ENCODE data around the gene SHF. TPM values are rescaled to one million over a fixed set of nuclear protein-coding genes. Genes with fewer than 3 reads are reported as not detected.

SHF gene
- total RNA-seq, 4 donors from 2014 or later = 4.4 to 10.0 (median 7.4) TPM

DNA sequence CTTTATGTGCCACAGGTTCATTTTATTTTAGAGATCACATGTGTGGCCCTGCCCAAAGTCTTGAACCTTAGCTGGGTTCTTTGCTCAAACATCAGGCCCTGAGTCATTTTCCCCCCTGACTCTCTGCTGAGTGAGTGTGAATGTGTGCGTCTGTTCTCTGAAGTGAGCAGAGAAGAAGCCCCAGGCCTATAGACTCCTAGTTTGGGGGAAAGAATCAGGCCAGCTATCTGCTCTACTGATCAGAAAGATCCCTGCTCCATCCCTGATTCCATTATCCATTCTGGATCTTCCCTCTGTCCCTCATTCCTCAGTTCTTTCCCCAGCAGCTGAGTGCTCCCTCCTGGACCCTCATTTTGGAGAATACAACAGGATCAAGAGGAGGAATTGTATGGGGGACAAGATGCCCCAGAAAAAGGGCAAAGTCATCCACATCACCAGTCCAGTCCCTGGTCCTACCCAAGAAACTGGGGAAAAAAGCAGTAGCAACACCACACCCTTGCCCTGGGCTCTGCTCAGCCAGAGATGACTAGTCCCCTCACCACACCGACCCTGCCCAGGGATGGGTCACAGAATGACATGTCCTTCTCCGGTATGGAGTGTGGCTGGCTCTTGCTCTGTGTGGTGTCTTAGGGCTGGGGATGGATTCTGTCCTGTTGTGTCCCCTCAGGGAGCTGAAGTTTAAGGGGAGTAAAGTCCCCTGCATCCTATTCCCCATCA is 54.8 kb downstream of the SHF start:
- no peak overlapping the region for H3K27ac ChIP-seq
- TF ChIP-seq, protein P1, sequence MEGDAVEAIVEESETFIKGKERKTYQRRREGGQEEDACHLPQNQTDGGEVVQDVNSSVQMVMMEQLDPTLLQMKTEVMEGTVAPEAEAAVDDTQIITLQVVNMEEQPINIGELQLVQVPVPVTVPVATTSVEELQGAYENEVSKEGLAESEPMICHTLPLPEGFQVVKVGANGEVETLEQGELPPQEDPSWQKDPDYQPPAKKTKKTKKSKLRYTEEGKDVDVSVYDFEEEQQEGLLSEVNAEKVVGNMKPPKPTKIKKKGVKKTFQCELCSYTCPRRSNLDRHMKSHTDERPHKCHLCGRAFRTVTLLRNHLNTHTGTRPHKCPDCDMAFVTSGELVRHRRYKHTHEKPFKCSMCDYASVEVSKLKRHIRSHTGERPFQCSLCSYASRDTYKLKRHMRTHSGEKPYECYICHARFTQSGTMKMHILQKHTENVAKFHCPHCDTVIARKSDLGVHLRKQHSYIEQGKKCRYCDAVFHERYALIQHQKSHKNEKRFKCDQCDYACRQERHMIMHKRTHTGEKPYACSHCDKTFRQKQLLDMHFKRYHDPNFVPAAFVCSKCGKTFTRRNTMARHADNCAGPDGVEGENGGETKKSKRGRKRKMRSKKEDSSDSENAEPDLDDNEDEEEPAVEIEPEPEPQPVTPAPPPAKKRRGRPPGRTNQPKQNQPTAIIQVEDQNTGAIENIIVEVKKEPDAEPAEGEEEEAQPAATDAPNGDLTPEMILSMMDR (IDR thresholded peaks at IDR 0.05) = no peak
- no peak for TF ChIP-seq POLR2AphosphoS5 (IDR thresholded peaks at IDR 0.05)
- no peak for TF ChIP-seq POLR2A (IDR thresholded peaks at IDR 0.05)
- TF ChIP-seq EP300 (IDR thresholded peaks at IDR 0.05) = no peak
- 50% methylated on average over 2 of the region's 3 CpGs; no CpG with 5 or more reads in 1 of the 2 donors for WGBS, 2 donors (ENCODE audit: low coverage in 1 of 2)
- no peaks in the 10 kb centered on the region for H3K9me3 ChIP-seq
- H3K36me3 ChIP-seq = no peaks in the 10 kb centered on the region
- H3K4me1 ChIP-seq = peaks cover 0 to 24% (median 0%) of the 10 kb centered on the region in 3 donors
- no peak for ATAC-seq
- peaks cover 94% of the 10 kb centered on the region for H3K27me3 ChIP-seq
- no peak overlapping the region for H3K4me3 ChIP-seq

DNA sequence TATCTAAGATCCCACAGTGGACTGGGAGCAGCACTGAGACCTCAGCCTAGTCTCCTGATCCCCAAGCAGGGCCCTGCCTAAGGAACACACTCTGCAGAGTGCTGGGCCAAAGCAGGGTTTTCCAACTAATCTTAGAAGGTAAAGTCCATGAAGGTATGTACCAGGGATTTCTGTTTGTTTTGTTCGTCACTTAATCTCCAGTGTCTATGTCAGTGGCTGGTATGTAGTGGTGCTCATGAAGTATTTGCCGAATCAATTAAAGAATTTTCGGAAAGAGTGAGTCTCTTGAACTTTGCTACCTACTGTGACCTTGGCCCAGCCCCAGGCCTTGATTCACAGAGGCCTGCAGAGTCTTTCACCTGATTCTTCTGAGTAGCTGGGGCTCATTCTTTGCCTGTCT is 56.3 kb downstream of the SHF start:
- no peaks in the 10 kb centered on the region for H3K9me3 ChIP-seq
- H3K27me3 ChIP-seq = peaks cover 95% of the 10 kb centered on the region
- H3K4me1 ChIP-seq = peaks cover 0 to 24% (median 0%) of the 10 kb centered on the region in 3 donors
- WGBS, 2 donors (ENCODE audit: low coverage in 1 of 2) = 92 to 100% methylated on average over 2 to 3 of the region's 3 CpGs
- H3K4me3 ChIP-seq = no peak overlapping the region
- TF ChIP-seq POLR2AphosphoS5 (IDR thresholded peaks at IDR 0.05) (no peak), POLR2A (IDR thresholded peaks at IDR 0.05) (no peak), EP300 (IDR thresholded peaks at IDR 0.05) (no peak)
- TF ChIP-seq, protein P1 (IDR thresholded peaks at IDR 0.05) = no peak
- no peak overlapping the region for H3K27ac ChIP-seq
- no peak for ATAC-seq
- H3K36me3 ChIP-seq = no peaks in the 10 kb centered on the region

DNA sequence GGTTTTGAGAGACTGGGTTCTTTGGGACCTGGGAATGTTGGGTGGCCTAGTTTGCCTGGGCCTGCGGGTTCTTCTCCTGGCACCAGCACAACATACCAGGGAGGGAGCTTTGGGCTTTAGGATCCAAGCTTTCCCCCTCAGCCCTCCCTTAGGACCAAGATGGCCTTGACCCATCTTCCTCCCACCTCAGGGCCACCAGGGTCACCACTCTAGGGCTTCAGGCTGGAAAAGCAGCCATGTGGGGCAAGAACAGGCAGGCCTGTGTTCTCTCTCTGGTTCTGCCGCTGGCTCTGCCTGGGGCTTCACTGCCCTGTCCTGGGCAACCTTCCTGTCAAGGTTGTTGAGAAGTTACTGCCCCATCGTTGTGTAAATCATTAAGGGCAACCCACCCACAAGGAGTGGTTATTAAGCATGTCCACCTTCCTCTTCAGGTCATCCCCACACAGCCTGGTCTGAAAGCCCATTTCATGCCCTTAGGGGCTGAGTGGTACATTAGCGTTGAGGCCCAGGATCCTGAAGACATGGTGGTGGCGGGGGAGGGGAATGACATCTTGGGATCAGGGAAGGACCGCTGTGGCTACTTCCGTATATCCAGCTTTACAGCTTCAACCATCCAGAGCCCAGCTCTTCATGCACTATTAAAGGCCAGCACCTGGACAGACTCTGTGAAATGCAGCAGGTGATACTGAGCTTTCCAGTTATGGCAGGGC is 57.3 kb downstream of the SHF start:
- Histone ChIP-seq H3K4me1 (peaks cover 0 to 23% (median 0%) of the 10 kb centered on the region in 3 donors), H3K9me3 (no peaks in the 10 kb centered on the region), H3K27me3 (peaks cover 97% of the 10 kb centered on the region), H3K36me3 (no peaks in the 10 kb centered on the region), H3K4me3 (peak overlapping the region in 1 of 2 donors; percentile 42), H3K27ac (no peak overlapping the region)
- ATAC-seq = no peak
- TF ChIP-seq EP300 (IDR thresholded peaks at IDR 0.05) = no peak
- no peak for TF ChIP-seq POLR2AphosphoS5 (IDR thresholded peaks at IDR 0.05)
- no peak for TF ChIP-seq POLR2A (IDR thresholded peaks at IDR 0.05)
- TF ChIP-seq, protein P1 (IDR thresholded peaks at IDR 0.05) = no peak
- 89 to 100% methylated on average over 1 to 4 of the region's 7 CpGs for WGBS, 2 donors (ENCODE audit: low coverage in 1 of 2)

DNA sequence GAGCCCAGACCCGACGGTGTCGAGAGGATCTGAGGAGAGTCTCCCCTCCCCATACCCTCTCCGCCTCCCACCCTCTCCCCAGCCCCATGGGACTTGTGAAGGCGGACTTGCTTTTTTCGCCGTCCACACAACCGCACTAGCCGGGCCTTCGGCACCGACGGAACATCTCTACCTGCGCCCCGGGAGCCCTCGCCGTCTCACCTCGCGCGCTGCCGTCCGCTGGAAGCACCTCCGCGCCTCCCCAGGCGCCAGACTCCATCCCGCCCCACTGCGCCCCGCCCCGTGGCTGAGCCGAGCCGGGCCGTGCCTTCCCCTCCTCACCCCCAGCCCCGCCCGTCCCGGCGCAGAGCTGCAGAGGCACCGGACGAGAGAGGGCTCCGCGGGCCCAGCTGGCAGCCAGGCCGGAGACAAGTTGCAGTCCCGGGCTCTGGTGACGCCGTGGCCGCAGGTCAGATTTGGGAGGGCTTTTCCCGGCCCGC is 58.1 kb downstream of the SHF start, which contains the start of the genes DUOX1 and DUOXA1:
Gene DUOX1 (plus strand): TSS at position 344 of the 479 bp plus-strand sequence. CDS start 1,973 bp downstream, outside the sequence.
Gene DUOXA1 (minus strand): TSS at position 229 of the 479 bp plus-strand sequence. CDS start 6,865 bp downstream, outside the sequence.
- Histone ChIP-seq H3K27ac (no peak within 1 kb of the TSS), H3K27me3 (peaks cover 97% of the 10 kb centered on the region), H3K4me1 (peaks cover 0 to 16% (median 0%) of the 10 kb centered on the region in 3 donors), H3K36me3 (no peaks in the 10 kb centered on the region), H3K4me3 (peak within 1 kb of the TSS in 1 of 2 donors; percentile 42), H3K9me3 (no peaks in the 10 kb centered on the region)
- no peak for TF ChIP-seq POLR2AphosphoS5 (IDR thresholded peaks at IDR 0.05)
- ATAC-seq = peak; percentile 44
- 0% methylated on average over 3 of the region's 46 CpGs; no CpG with 5 or more reads in 1 of the 2 donors for WGBS, 2 donors (ENCODE audit: low coverage in 1 of 2)

DNA sequence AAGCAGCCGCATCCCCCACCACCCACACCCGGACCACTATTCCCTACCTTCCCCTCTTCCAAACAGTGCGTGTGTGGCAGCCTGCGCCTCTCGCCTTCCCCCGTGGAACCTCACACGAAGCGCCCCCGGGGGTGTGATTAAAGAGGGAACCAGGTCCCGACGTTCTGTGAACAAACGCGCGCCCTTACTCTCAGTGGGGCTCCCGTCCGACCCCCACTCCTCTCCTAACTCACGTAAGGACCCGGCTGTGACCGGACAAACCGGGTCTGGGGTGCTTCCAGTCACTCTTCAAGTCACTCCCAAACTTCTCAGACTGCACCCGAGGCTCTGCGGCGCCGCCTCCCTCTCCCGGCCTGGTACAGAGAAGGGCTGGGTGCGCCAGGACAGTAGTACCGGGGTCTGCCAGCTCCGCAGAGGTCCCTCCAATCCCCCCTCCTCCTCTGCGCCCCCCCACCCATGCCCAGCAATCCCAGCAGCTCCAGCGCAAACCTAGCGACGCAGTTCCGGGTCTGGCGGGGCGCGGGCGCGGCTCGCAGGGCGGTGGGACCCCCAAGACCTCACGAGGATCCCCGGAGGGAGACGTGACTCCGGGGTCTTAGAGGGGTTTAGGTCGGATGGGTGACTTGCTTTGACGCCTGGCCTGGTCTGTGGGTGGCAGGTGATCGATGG is 58.7 kb downstream of the SHF start:
- H3K27ac ChIP-seq = no peak overlapping the region
- H3K4me1 ChIP-seq = peaks cover 0 to 15% (median 0%) of the 10 kb centered on the region in 3 donors
- ATAC-seq = peak; percentile 31
- 0 to 11% methylated on average over 2 to 13 of the region's 47 CpGs for WGBS, 2 donors (ENCODE audit: low coverage in 1 of 2)
- peaks cover 97% of the 10 kb centered on the region for H3K27me3 ChIP-seq
- no peaks in the 10 kb centered on the region for H3K9me3 ChIP-seq
- peak overlapping the region in 1 of 2 donors; percentile 42 for H3K4me3 ChIP-seq
- TF ChIP-seq EP300 (IDR thresholded peaks at IDR 0.05) = no peak
- H3K36me3 ChIP-seq = no peaks in the 10 kb centered on the region
